ENCODE measurements around the gene NFIX. TPM values are rescaled to one million over a fixed set of nuclear protein-coding genes. Genes with fewer than 3 reads are reported as not detected.

NFIX gene
- total and polyA plus RNA-seq, 9 of the 15 experiments (the other 6 are each of a cell fraction or from before 2014, with no cell fraction given), result 0.28 to 26.8 (median 5.4) TPM

GRCh38 chr19:13100841-13101589 is 105.7 kb downstream of the NFIX start (continued):
- no peak for TF ChIP-seq FOXP4 (CRISPR knock-in tag; IDR thresholded peaks at IDR 0.05; ENCODE audit: borderline replicate concordance)
- no peak for TF ChIP-seq CREB1 (IDR thresholded peaks at IDR 0.05)
- no peak for TF ChIP-seq CREB1 (CRISPR knock-in tag; IDR thresholded peaks at IDR 0.05)
- no peak for TF ChIP-seq DACH1 (IDR thresholded peaks at IDR 0.05; ENCODE audit: partially characterized antibody)
- TF ChIP-seq ZNF561 (CRISPR knock-in tag; conservative IDR thresholded peaks at IDR 0.05), result no peak
- peak in 1 of 2 experiments; percentile 71; a peak in 1 of 4 replicates for TF ChIP-seq KDM1A (IDR thresholded peaks at IDR 0.05)
- no peak for TF ChIP-seq ZNF384 (IDR thresholded peaks at IDR 0.05; ENCODE audit: low read depth, low read length)
- peak; percentile 31; the same call in 1 of the 2 replicates for TF ChIP-seq POLR2A (conservative IDR thresholded peaks at IDR 0.05)
- TF ChIP-seq SMAD1 (IDR thresholded peaks at IDR 0.05; ENCODE audit: low read depth, low read length, partially characterized antibody), result no peak
- TF ChIP-seq RAD21 (CRISPR knock-in tag; conservative IDR thresholded peaks at IDR 0.05 in 1 of 2, IDR thresholded peaks at IDR 0.05 in 1 of 2), result peak; percentile 44 to 62
- TF ChIP-seq ZNF280B (CRISPR knock-in tag; IDR thresholded peaks at IDR 0.05), result no peak
- TF ChIP-seq FOXA3 (CRISPR knock-in tag; conservative IDR thresholded peaks at IDR 0.05 in 1 of 2, IDR thresholded peaks at IDR 0.05 in 1 of 2), result no peak
- no peak for TF ChIP-seq ZNF589 (CRISPR knock-in tag; IDR thresholded peaks at IDR 0.05; ENCODE audit: low read depth)
- TF ChIP-seq SMC3 (conservative IDR thresholded peaks at IDR 0.05; ENCODE audit: insufficient read depth, low read depth, low read length), result 0 out of 2 replicates have a peak, but pooled peaks have one; percentile 19
- TF ChIP-seq CLOCK (CRISPR knock-in tag; IDR thresholded peaks at IDR 0.05; ENCODE audit: borderline replicate concordance), result no peak
- no peak for TF ChIP-seq HDAC1 (IDR thresholded peaks at IDR 0.05)
- TF ChIP-seq ETV5 (CRISPR knock-in tag; IDR thresholded peaks at IDR 0.05; ENCODE audit: low read depth), result no peak
- no peak for TF ChIP-seq SNRNP70 (optimal IDR thresholded peaks at IDR 0.05; ENCODE audit: low read depth, low read length)
- no peak for TF ChIP-seq ZNF316 (IDR thresholded peaks at IDR 0.05)
- no peak for TF ChIP-seq ILF3 (IDR thresholded peaks at IDR 0.05; ENCODE audit: borderline replicate concordance)
- TF ChIP-seq HMGN3 (IDR thresholded peaks at IDR 0.05; ENCODE audit: borderline replicate concordance, extremely low read depth, insufficient read length, low read depth, low read length), result no peak
